Stimulated activated CD4-positive, alpha-beta T cell treated with anti-CD3 and anti-CD28 coated beads, Interleukin-1b, Interleukin-23, amount 100 ng/mL, for 1 hour (primary cell): Measurements from ENCODE around the gene HHATL.
"Not testable (repeated sequence)": the region's sequence is repeated elsewhere in the genome, so short reads cannot be mapped to it uniquely, and the experiment has no call there.

Experiments
- DNase-seq, 2 donors: peaks; one replicate each; pipeline ENCODE4 v3.0.0-alpha.2; 2020; ENCODE audit warnings: low read depth in 2 of 2

Gene HHATL

GRCh38 chr3:42733501-42734262 is 31.1 kb upstream of the HHATL start:
- DNase-seq = no peak

- no peak for DNase-seq
Observed at GRCh38 chr3:42732829-42733459, 30.3 kb upstream of the HHATL start.

- no peak for DNase-seq
Observed at GRCh38 chr3:42732196-42732828, 29.7 kb upstream of the HHATL start.

GRCh38 chr3:42731476-42732195 is 29.0 kb upstream of the HHATL start:
- DNase-seq = no peak

GRCh38 chr3:42730706-42731420 is 28.3 kb upstream of the HHATL start:
- no peak for DNase-seq

GRCh38 chr3:42730294-42730693 is 27.7 kb upstream of the HHATL start:
- no peak for DNase-seq

GRCh38 chr3:42729404-42730145 is 27.0 kb upstream of the HHATL start:
- DNase-seq = no peak

GRCh38 chr3:42728668-42729364 is 26.2 kb upstream of the HHATL start:
- DNase-seq = no peak

- no peak for DNase-seq
Observed at GRCh38 chr3:42728056-42728455, 25.5 kb upstream of the HHATL start.

- no peak for DNase-seq
Observed at GRCh38 chr3:42725454-42725853, 22.9 kb upstream of the HHATL start.

- no peak for DNase-seq
Observed at GRCh38 chr3:42723219-42723618, 20.6 kb upstream of the HHATL start.

- not testable (repeated sequence) for DNase-seq
Observed at GRCh38 chr3:42722442-42722841, 19.8 kb upstream of the HHATL start.

GRCh38 chr3:42721690-42722089 is 19.1 kb upstream of the HHATL start:
- DNase-seq = no peak

- no peak for DNase-seq
Observed at GRCh38 chr3:42720126-42720525, 17.5 kb upstream of the HHATL start.

- no peak for DNase-seq
Observed at GRCh38 chr3:42719002-42719401, 16.4 kb upstream of the HHATL start.

- no peak for DNase-seq
Observed at GRCh38 chr3:42718338-42718737, 15.7 kb upstream of the HHATL start.

- DNase-seq = no peak
Observed at GRCh38 chr3:42717306-42717705, 14.7 kb upstream of the HHATL start.

GRCh38 chr3:42714171-42714852 is 11.7 kb upstream of the HHATL start:
- DNase-seq = no peak

GRCh38 chr3:42713747-42714146 is 11.1 kb upstream of the HHATL start:
- DNase-seq = no peak
